K562 (cell line): ENCODE measurements around the gene MYCBPAP. TPM values are rescaled to one million over a fixed set of nuclear protein-coding genes. Genes with fewer than 3 reads are reported as not detected.

Source experiments
- ATF1 ChIP-seq, 2 experiments: fragments of 450-650 bp in 1 of 2; IDR thresholded peaks; 2 replicates each; pipeline ENCODE4 v1.6.1; 2016; ENCODE audit warnings: missing compliant biosample characterization in 1 of 2, missing genetic modification characterization in 1 of 2
- BCLAF1 ChIP-seq, 2 experiments: fragments of 450-650 bp in 1 of 2; IDR thresholded peaks; 2 replicates each; pipeline ENCODE4 v1.6.1; 2011 to 2017; ENCODE audit warnings: low read depth in 2 of 2, antibody characterized with exemption in 1 of 2, borderline replicate concordance in 1 of 2, low read length in 1 of 2, mild to moderate bottlenecking in 1 of 2, mixed read lengths in 1 of 2; ENCODE audit not compliant: control insufficient read depth in 1 of 2
- CBX8 ChIP-seq: fragments of 200-600 bp; sonication (generic); IDR thresholded peaks from 2 replicates; pipeline ENCODE4 v1.6.1; 2012; ENCODE audit warnings: borderline replicate concordance, mixed run types, low read depth, mild to moderate bottlenecking, moderate library complexity, mixed read lengths, low read length, control low read depth, inconsistent platforms; ENCODE audit not compliant: poor library complexity, severe bottlenecking; ENCODE audit errors: extremely low read depth
- COPS2 ChIP-seq: fragments of 450-650 bp; conservative IDR thresholded peaks from 2 replicates; pipeline ENCODE4 v1.6.1; 2016; ENCODE audit warnings: mild to moderate bottlenecking, moderate library complexity
- DIDO1 ChIP-seq: fragments of 450-650 bp; IDR thresholded peaks from 2 replicates; pipeline ENCODE4 v1.6.1; 2016; ENCODE audit warnings: low read depth, missing biosample characterization, missing genetic modification characterization
- DLX4 ChIP-seq: fragments of 250-450 bp; sonication (Bioruptor Pico); IDR thresholded peaks from 2 replicates; pipeline ENCODE4 v1.6.1; 2021; ENCODE audit warnings: mild to moderate bottlenecking
- E2F3 ChIP-seq: fragments of 250-450 bp; sonication (Bioruptor Pico); IDR thresholded peaks from 2 replicates; pipeline ENCODE4 v1.4.0; 2020; ENCODE audit warnings: mild to moderate bottlenecking
- KAT7 ChIP-seq: sonication (generic); formaldehyde crosslinking; IDR thresholded peaks from 2 replicates; pipeline ENCODE4 v1.8.0; 2022; ENCODE audit warnings: missing genetic modification reagents, mild to moderate bottlenecking, borderline replicate concordance
- MEF2A ChIP-seq: IDR thresholded peaks from 2 replicates; pipeline ENCODE4 v1.6.1; 2011; ENCODE audit warnings: low read depth, mild to moderate bottlenecking, low read length, moderate library complexity; ENCODE audit not compliant: control insufficient read depth
- NBN ChIP-seq: fragments of 450-650 bp; IDR thresholded peaks from 2 replicates; pipeline ENCODE4 v1.6.1; 2016; ENCODE audit warnings: low read depth, mild to moderate bottlenecking
- NKRF ChIP-seq: fragments of 450-650 bp; IDR thresholded peaks from 2 replicates; pipeline ENCODE4 v1.6.1; 2016; ENCODE audit warnings: borderline replicate concordance
- PHF21A ChIP-seq: fragments of 450-650 bp; IDR thresholded peaks from 2 replicates; pipeline ENCODE4 v1.6.1; 2017; ENCODE audit warnings: low read depth, borderline replicate concordance
- PRMT5 ChIP-seq: sonication (generic); formaldehyde crosslinking; IDR thresholded peaks from 2 replicates; pipeline ENCODE4 v1.5.0; 2020; ENCODE audit warnings: missing genetic modification reagents
- RBM34 ChIP-seq: fragments of 200-400 bp; formaldehyde crosslinking; IDR thresholded peaks from 2 replicates; pipeline ENCODE4 v1.6.1; 2018; ENCODE audit warnings: low read length, borderline replicate concordance; ENCODE audit not compliant: insufficient read depth
- U2AF1 ChIP-seq: fragments of 200-400 bp; formaldehyde crosslinking; optimal IDR thresholded peaks from 2 replicates; pipeline ENCODE3; 2017; ENCODE audit warnings: mild to moderate bottlenecking, low read depth, low read length, moderate library complexity
- ZEB2 ChIP-seq: fragments of 450-650 bp; IDR thresholded peaks from 2 replicates; pipeline ENCODE4 v1.6.1; 2016
- ZFP1 ChIP-seq: fragments of 450-650 bp; formaldehyde crosslinking; IDR thresholded peaks from 2 replicates; pipeline ENCODE4 v1.4.0; 2020; ENCODE audit warnings: mild to moderate bottlenecking, mixed read lengths
- ZNF311 ChIP-seq: fragments of 250-450 bp; sonication (Bioruptor Pico); IDR thresholded peaks from 2 replicates; pipeline ENCODE4 v1.4.0; 2020; ENCODE audit warnings: mild to moderate bottlenecking, moderate library complexity
- polyA plus RNA-seq, 8 experiments: library from polyadenylated mRNA; depleted of rRNA in 4 of 8; stranded (reverse) in 5 of 8; unstranded in 3 of 8; fragments of >200 nt; fragmentation: Nextera tagmentation in 2 of 8; fragmentation: Illumina TruSeq in 1 of 8; extraction: Ambion mirVana in 2 of 8; extraction: Trizol in 1 of 8; gene quantifications; 2 replicates each; pipeline versions ENCODE4 v1.2.1 to v1.2.3, GENCODE V29; 2011 to 2014; ENCODE audit warnings: inconsistent platforms in 1 of 8, missing spikeins in 1 of 8
- total RNA-seq, 7 experiments: library from RNA; depleted of rRNA in 6 of 7; stranded (reverse); fragments of >200 nt in 6 of 7; fragmentation: Illumina TruSeq in 2 of 7; extraction: Trizol in 2 of 7; gene quantifications; 2 replicates each; pipeline versions ENCODE4 v1.2.1 to v1.2.3, GENCODE V29; 2011 to 2021; ENCODE audit warnings: low replicate concordance in 1 of 7
- TF ChIP-seq, protein P1 (sequence below), 2 experiments: fragments of 450-650 bp in 1 of 2; sonication (generic) in 1 of 2; formaldehyde crosslinking in 1 of 2; IDR thresholded peaks in 1 of 2; conservative IDR thresholded peaks in 1 of 2; 2 replicates each; pipeline versions ENCODE4 v1.6.1 to v1.8.1; 2016 to 2023; ENCODE audit warnings: mild to moderate bottlenecking in 2 of 2, moderate library complexity in 2 of 2, inconsistent platforms in 1 of 2, missing genetic modification reagents in 1 of 2

The MYCBPAP gene
- total and polyA plus RNA-seq, 9 of the 15 experiments (the other 6 are each of a cell fraction or from before 2014, with no cell fraction given) = not detected

DNA sequence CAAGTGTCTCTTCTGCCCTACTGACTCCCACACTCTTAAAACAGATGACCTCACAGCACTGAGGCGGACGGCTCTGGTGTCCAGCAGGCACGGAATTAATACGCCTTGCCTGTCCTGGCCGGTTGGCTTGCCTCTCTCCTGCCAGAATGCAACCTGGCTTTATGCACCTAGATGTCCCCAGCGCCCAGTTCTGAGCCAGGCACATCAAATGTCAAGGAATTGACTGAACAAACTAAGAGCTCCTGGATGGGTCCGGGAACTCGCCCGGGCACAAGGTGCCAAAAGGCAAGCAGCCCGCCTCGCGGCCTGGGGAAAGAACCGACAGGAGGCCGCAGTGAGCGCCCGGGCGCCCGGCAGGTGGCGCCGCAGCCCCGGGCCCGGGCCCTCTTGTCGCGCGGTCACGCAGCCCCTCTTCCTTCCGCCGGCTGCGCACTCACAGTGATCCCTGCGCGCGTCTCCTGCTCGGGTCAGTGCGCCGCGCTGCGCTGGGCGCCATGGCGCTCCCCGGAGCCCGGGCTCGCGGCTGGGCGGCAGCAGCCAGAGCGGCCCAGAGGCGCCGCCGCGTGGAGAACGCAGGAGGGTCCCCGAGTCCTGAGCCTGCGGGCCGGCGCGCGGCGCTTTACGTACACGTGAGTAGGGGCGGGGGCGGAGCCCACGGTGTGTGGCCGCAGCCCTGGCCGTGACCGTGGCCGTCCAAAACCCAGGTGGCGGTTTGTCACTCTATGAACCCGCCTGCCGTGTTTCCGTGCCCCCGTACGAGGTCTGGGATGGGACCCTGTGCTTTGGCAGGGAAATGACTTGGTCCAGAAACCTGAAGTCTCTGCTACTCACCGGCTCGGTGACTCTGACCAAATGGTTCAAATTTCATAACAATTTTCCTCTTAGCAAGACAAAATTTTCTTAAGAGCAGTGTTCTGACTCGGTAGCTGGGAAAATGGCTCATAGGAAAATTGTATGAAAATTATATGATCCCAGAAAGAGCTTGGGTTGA is 29.6 kb upstream of the MYCBPAP start, which contains the start of gene RSAD1 (continued):
- TF ChIP-seq U2AF1 (no peak), DLX4 (no peak), KAT7 (CRISPR knock-in tag) (no peak; the same call in 1 of the 2 replicates), DIDO1 (tag) (0 out of 2 replicates have a peak, but pooled peaks have one; percentile 38), PRMT5 (CRISPR knock-in tag) (no peak), ZNF311 (CRISPR knock-in tag) (no peak), NKRF (peak; percentile 44; the same call in 1 of the 2 replicates), ATF1 (CRISPR knock-in tag; IDR thresholded peaks at IDR 0.05) (peak; percentile 38; the same call in 1 of the 2 replicates), ATF1 (tag; IDR thresholded peaks at IDR 0.05) (peak; percentile 90), NBN (no peak), ZFP1 (CRISPR knock-in tag) (no peak), PHF21A (no peak), E2F3 (no peak; the same call in none of the 2 replicates), MEF2A (no peak), CBX8 (no peak), BCLAF1 (IDR thresholded peaks at IDR 0.05; ENCODE audit: borderline replicate concordance in 1 of 2, control insufficient read depth in 1 of 2, low read depth in 2 of 2, low read length in 1 of 2) (peak in 1 of 2 experiments; percentile 47; a peak in 1 of 4 replicates), COPS2 (no peak), RBM34 (no peak), ZEB2 (no peak)
- TF ChIP-seq, protein P1, sequence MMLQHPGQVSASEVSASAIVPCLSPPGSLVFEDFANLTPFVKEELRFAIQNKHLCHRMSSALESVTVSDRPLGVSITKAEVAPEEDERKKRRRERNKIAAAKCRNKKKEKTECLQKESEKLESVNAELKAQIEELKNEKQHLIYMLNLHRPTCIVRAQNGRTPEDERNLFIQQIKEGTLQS (IDR thresholded peaks at IDR 0.05) = peak; percentile 12; the same call in 1 of the 2 replicates
- TF ChIP-seq, protein P1 (CRISPR knock-in tag; conservative IDR thresholded peaks at IDR 0.05) = peak; percentile 87
